KG1 (cell line): ENCODE measurements around the gene MDGA2.

ENCODE experiments used
- DNase-seq: peaks from one replicate; lab custom pipeline; 2025; lab: John Stamatoyannopoulos, UW

MDGA2 gene

DNA sequence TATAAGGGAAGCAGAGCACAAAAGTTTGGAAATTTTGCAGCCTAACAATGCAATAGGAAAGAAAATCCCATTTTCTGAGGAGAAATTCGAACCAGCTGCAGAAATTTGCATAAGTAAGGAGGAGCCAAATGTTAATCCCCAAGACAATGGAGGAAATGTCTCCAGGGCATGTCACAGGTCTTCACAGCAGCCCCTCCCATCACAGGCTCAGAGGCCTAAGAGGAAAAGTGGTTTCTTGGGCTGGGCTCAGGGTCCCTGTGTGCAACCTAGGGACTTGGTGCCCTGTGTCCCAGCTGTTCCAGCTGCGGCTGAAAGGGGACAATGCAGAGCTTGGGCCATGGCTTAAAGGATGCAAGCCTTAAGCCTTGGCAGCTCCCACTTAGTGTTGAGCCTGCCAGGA is 190.0 kb downstream of the MDGA2 start:
- DNase-seq = no peak

DNA sequence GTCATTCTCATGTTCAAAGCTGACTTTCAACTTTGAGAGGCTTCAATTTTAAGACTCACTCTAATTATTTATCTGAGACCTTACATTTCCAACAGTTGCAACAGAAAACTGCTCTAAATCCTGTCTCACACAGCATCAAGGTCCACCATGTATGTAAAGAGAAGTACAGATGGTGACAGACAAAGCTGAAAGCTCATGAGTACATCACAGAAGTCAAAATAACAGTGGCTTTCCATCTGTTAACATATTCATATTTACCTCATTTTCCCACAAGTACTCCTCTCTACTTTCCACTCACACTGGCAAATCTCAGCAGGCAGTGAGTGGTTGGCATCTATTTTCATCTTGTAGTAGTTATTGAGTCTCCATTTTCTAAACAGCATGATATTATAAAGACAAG is 192.0 kb downstream of the MDGA2 start:
- DNase-seq = no peak

DNA sequence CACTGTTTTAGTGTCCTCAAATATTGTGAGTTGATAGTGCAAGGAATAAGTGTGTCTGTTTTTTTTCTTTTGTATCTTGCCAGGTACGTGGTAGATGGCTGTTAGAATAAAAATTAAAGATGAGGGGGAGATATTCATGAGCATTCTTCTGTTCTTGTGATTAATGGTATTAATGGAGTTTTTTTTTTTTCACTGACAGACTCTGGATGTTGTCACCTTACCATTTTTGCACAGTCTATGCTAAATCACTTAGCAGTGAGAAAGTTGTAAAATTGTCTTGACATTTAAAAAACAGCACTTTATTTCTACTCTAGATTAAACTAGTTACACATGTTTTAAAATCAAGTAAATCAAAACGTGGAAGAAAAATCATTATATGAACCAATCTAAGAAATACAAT is 204.3 kb downstream of the MDGA2 start:
- DNase-seq = no peak

DNA sequence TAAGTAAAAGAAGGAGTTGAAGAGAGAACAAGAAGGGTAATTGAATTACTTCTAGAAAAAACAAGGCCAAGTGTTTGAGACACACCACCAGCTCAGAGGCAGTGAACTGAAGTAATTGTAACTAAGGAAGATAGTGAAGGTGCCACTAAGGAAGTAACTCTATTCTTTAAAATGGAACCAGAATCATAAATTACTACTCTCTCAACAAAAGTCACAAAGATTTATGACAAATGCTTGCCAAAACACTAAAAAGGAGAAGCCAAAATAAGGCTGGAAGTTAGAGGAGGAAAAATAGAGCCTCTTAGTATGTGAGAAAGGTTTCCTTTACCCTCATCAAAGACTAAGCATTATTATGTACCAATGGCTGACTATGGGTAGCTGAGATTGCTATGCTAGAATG is 208.5 kb downstream of the MDGA2 start:
- no peak for DNase-seq

DNA sequence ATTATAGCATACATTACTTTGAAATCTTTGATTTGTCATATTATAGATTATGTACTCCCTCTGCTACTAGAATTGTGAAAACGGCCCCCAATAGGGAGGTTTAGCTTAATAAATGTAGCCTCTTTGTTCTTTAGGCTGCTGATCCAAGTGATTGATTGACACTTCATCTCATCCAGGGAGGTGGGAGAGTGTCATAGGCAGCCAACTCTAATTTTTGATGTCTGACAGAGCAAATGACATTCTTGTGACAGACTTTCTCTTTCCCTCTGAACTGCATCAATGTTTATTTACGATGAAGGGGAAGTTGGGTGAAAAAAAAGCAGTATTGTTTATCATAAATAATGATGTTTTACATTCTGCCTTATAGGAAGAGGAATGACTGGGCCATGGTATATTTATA is 221.4 kb downstream of the MDGA2 start:
- DNase-seq = no peak

DNA sequence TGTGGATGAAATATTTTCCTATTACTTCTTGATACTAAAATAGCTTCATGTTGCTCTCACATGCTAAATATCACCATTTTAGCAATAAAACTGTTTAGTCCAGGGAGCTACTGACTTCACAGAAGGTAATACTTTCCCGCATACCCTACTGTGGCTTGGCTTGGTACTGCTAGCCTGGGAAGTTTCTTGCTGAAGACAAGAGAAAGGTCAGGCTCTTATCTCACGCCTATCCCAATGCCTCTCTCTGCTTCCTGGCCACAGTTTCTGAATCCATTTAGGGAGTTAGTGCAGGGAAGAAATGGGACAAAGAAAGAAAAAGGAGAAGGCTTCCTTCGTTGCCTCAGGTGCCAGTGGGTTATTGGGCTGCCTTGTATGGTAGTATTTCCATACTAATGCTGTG is 228.3 kb downstream of the MDGA2 start:
- DNase-seq = no peak

DNA sequence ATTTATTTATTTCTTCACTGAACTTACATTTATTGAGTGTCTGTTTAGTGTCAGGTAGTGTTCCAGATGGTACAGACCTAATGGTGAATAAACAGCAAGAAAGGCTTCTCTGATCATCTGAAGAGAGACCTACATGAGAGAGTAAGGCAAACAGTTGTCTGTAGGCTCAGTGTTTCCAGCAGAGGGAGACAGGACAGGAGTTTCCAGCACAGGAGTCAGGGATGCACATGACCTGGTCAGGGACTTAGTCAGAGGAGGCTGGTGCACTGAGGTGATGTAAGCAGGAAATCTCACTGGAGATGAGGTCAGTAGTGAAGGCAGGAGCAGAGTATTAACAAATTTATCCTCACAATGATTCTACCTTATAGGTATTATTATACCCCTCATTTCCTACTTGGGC is 233.2 kb downstream of the MDGA2 start:
- DNase-seq = no peak

DNA sequence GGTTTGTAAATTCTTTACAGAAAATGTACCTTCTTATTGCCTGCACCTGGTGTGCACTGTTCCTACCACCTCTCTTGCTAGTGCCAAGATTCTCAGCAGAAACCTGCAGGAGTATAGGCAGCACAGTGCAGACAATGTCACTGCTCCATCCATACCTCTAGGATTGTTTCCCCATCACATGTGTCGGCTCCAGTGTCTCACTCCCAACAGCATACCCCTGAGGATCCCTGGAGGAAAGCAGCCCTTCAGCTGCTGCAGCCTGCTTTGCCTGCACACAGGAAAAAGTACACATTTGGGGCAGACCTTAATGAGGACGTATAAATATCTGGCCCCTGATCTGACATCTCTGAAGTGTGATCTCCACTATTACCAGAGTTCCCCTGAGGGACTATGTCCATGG is 235.5 kb downstream of the MDGA2 start:
- DNase-seq = no peak

DNA sequence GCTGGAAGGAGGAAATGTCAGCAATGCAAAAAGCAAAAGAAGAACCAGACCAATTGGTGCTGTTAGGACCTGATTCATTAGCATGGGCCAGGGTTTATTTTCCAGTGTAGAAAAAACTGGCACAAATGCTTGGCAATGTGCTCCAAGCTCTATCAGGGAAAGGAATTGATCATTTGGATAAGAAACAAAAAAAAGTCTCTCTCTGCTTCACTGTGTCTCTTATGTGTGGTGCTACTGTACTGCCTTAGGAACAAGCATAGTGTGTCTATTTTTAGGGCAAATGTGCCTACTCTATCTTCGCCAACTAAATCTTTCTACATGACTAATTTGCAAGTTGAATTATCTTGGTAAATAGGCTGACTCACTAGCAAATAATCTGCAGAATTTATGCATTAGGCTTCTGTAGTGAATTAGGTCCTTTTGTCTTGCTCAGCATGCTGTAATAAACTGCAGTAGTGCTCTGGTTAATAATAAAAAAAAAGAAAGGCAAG is 236.7 kb downstream of the MDGA2 start:
- DNase-seq = no peak

DNA sequence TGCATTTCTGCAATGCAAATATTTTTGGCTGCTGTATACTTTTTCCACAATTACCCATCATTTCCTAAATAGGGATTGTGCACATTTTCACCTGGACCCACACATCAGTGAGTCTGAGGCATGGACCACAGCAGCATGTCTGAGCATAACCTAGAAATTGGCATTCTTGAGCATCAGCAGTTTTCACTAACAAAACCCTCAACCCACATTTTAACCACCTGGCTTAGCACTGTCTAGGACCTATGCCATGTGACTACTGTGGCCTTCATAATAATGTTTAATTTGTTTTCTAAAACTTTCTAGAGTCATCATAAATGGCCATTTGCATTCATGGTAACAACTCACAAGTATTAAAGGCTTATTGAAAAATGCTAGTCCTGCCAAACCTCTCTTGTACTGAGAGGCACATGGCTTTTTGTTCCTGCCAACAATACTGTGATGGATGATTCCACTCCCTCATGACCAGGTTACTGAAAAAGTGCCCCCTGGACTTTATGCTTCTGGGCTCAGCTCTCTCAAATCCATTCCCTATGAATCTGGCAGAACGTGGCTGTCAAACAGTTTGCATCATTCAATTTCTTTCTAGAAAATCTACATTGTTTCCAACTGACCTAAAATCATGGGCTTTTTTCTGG is 240.0 kb downstream of the MDGA2 start:
- DNase-seq = no peak

DNA sequence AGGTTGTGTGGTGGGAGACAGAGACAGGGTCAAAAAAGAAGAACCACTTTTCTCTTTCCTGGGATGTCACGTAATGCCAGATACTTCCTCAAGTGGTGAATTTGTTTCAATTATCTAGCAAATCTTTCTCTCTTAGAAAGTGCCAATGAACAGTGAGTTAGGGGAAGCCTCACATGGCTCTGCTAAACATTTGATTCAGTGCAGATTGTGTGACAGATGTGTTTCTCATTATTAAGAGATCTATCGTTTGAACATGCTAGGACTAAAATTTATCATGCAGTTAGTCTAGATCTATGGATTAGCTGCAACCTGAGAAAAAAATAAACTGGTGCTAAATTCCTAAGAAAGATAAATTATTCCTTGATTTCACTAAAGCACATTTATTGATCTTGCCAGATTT is 247.8 kb downstream of the MDGA2 start:
- no peak for DNase-seq

DNA sequence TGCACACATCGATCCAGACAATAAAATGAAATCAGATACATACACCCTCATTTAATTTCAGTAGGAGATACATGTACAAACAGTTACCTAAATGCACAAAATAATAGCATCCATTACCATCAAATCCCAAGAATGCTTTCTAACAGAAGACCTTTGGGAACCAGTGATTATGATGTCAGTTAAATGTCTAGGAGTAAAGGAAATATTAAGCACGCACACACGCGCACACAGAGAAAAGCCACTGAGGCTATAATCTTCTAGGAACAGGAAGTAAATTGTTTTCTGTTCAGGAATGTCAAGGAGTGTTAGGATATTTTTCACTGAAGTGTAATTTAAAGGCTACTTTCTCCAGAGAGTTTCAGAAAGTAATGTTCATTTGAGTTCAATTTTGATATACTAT is 250.1 kb downstream of the MDGA2 start:
- no peak for DNase-seq

DNA sequence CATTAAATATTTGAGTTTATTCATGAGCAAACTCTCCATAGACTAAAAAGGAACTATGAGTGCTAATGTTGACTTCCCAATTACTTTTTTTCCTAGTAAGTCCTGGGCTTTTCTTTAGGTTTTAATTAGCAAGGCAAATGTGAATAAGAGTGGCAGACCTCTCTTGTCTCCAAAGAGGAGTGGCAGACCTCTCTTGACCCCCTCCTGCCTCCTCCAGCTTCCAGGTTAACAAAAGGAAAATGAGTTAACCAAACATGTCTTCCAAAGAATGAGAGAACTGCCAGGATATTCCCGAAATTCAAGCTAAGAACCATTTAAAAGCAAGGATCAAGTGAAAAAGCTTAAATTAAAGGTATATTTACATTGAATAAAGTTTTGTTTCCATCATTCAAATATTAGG is 253.2 kb downstream of the MDGA2 start:
- DNase-seq = no peak

DNA sequence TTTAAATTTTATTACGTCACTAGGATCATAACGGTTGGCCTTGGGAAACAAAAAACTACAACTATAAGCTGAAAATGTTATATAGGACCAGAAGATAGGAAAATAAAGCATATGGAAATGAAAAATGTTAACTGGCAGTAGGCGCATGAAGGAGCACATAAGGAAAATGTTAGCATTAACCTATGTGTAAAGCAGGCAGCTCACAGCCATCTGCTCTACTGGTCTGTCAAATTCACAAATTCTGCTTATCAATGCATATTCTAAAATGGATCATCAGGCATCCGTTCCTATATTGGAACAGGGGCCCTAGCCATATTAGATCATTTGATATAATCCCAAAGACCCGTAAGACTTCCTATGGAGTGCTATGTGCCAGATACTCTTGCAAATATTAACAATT is 263.9 kb downstream of the MDGA2 start:
- no peak for DNase-seq

DNA sequence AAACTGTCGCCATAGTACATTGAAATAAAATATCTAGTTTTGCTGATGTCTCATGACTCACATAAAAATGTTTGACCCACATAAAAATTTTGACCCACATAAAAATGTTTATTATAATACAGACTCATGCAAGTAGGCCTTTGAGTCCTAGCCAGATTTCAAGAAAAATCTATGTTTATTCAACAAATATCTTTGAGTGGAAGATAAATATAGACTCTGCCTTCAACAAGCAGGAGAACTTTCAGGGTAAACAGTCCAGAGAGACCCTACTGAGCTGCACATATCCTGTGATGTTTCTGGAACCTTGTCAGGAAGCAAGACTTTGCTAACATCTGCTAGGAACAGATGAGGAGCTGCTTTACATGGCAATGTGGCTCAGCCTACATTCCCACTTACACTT is 283.1 kb downstream of the MDGA2 start:
- DNase-seq = no peak

DNA sequence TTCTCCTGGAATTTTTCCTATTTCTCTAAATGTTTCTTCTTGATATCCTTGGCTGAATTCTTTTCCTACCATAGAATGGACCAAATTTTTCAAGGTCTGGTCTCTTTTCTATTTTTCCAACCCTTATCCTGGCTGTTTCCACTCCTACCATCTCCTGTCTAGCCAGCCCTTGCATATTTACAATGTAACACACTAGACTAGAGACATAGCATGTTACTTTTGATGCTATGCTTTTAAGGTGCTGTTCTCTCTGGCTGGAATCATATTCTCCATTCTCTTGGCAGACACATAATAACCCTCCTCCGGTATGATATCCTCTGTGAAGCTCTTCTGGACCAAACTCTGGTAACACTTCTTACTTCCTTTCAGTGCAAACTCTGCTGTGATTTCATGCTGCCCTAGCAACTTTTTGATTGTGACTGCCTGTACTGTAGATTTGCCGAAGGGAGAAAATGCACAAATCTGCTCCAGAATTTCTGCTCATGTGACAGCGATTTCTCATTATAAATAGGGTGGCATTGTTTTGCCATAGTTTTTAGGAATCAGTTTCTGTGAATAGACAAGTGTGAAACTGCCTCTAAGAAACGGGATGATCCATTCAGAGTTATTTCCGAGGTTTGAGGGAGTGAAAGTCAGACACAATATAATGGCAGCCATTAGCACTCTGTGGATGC is 284.4 kb downstream of the MDGA2 start:
- no peak for DNase-seq

DNA sequence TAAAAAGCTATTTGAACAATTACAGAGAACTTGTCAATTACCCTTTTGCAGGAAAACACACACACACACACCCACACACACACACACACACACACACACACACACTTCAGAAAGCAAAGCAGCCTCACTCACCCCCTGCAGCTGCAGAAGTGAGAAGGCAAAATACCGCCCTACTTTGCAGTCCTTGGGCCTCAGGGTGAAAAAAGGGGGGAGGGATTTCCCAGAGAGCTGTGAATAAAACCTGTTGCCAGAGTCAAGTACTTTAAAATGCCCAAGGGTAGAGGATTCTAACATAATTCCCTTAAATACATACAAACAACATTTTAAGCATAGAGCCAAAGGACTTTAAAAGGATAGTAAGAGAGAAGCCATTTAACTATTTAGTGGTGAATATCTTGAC is 285.9 kb downstream of the MDGA2 start:
- no peak for DNase-seq

DNA sequence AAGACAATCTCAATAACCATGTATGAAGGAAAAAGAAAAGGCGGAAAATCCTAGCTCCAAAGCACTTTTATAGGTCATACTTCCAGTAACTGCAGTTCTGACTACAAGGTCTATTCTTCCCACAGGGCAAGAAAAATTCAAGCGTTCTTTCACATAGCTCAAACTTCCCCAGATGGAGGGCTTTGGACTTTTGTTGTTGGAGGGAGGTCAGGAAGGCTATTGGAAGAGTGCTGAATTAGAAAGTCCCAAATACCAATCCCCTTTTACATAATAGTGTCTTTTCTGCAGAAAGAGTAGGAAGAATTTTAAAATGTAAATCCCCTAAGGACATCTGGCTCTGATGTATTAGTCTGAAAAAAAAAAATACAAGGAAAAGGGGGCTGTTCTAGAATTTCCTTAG is 309.4 kb downstream of the MDGA2 start:
- no peak for DNase-seq

DNA sequence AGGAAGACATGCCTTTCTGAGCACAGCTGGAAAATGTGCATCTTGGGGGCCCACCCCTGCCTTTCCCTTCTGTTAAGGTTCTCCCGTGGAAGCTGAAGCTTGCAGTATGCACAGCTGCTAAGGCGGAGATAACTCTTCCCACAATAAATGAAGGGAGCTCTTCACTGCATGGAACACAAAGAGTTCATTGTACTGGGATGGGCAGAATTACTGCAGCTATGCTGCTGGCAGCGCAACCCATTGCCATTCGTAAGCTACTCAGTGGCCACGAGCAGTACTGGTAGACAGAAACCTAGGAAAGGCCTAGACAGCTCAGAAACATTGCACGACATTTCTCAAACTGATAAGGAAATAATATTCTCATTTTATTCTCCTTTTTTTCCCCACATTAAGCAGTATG is 310.2 kb downstream of the MDGA2 start:
- no peak for DNase-seq

DNA sequence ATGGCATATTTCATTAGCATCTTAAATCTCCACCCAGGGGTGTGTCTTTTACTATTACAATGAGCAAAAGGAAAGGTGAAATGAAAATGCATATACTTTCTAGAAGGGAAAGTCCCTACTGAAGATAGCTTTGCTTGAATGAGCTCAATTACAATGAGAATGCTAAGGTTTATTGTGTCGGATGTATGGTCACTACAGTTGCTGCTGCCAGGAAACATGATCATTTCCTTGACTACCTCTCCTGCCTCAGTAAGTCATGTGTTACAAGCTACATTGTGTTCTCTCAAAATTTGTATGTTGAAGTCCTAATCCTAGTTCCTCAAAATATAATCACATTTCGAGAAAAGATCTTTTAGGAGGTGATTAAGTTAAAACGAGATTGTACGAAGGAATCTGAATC is 322.2 kb downstream of the MDGA2 start:
- no peak for DNase-seq

DNA sequence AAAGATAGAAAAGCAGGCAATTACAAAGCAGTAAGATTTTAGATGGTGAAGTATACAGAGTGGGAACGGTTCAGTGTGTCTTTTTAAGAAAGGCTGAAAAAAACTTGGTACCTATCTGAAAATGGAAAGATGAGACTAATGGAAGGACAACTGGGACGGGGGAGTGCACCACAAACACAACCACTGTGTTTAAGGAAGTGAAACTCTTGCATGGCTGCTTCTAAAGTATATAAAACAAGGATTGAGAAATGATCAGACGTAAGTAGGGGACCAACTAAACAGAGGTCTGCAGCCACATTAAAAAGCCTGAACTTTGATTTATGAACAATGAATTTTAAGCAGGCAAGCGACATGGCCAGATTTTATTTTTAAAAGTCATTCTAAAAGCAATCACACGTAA is 328.6 kb downstream of the MDGA2 start:
- DNase-seq = no peak

DNA sequence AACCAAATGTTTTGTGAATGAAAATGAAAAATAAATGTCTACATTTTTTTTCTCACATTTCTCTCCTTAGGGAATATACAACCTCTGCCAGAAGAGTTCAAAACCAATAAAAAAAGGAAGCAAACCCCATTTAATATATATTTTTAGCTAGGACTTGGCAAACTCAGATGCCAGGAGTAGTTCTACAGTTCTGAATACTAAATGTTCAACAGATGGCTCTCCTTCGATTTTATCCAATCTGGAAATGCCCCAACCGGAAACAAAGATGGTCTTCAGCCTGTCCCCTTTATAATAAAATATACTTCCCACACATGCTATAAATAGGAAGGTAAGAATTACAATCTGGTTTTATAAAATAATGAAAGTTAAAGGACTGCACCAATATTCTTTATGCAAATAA is 330.4 kb downstream of the MDGA2 start:
- no peak for DNase-seq

DNA sequence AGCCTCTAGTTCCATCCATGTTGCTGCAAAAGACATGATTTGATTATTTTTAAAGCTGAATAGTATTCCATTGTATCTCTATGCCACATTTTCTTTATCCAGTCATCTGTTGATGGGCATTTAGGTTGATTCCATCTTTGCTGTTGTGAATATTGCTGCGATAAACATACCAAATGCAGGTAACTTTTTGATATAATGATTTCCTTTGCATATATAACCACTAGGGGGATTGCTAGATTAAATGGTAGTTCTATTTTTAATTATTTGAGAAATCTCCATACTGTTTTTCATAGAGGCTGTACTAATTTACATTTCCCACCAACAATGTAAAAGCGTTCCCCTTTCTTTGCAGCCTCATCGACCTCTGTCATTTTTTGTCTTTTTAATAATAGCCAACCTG is 342.5 kb downstream of the MDGA2 start:
- no peak for DNase-seq

DNA sequence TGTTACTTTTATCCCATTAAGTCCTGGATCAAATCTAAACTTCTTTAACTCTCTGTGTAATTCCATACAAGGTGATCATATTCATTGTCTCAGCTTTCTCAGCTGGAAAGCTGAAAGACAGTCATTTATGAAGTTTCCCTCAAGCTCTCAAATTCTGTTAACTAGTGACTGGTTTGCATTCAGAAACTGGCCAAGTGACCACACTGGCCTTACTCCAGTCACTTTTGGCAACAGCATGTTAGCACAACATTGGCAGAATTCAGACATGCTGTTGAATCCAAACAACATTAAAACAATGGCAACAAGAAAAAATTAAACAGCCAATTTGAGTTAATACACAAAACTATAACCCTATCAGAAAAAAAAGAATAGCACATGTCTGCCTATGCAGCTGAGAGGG is 343.3 kb downstream of the MDGA2 start:
- no peak for DNase-seq
